ENCODE results near the gene BRSK1.

- TF ChIP-seq CTCF (IDR thresholded peaks at IDR 0.05; ENCODE audit: control extremely low read depth in 1 of 3, insufficient read depth in 1 of 3, low read depth in 1 of 3, low read length in 3 of 3) (no peak), YY1 (IDR thresholded peaks at IDR 0.05; ENCODE audit: low read depth, low read length) (no peak), POLR2A (IDR thresholded peaks at IDR 0.05; ENCODE audit: control extremely low read depth in 1 of 2, low read depth in 2 of 2, low read length in 2 of 2) (no peak), CEBPB (IDR thresholded peaks at IDR 0.05; ENCODE audit: low read depth, low read length) (no peak), RBBP5 (IDR thresholded peaks at IDR 0.05; ENCODE audit: borderline replicate concordance, low read depth, low read length) (no peak), USF2 (IDR thresholded peaks at IDR 0.05; ENCODE audit: low read length) (no peak), EZH2 (IDR thresholded peaks at IDR 0.05; ENCODE audit: low read depth, low read length, severe bottlenecking) (no peak)
These were observed 35.1 kb upstream of the BRSK1 start for GRCh38 chr19:55248704-55249103.
